Keratinocyte (primary cell): Measurements from ENCODE around the gene ADSL. TPM values are rescaled to one million over a fixed set of nuclear protein-coding genes. Genes with fewer than 3 reads are reported as not detected.

Experiments
- DNase-seq: peaks from one replicate; pipeline ENCODE4 v3.0.0-alpha.2; 2011; ENCODE audit warnings: low read depth, missing footprints, low spot score
- FAIRE-seq: peaks from 2 replicates; lab custom pipeline; 2011; peaks lifted over from hg19 to GRCh38; lab: Jason Lieb, UNC
- H2AFZ ChIP-seq: 2 replicates; pipeline ENCODE4 v1.6.0; 2012; ENCODE audit warnings: low read length, control low read depth, inconsistent platforms; ENCODE audit not compliant: control insufficient read depth
- H3K27ac ChIP-seq: 2 replicates; pipeline ENCODE4 v1.5.1; 2011; ENCODE audit warnings: low read length; ENCODE audit not compliant: control insufficient read depth, insufficient read depth
- H3K27me3 ChIP-seq: 3 replicates; pipeline ENCODE4 v1.6.0; 2011; ENCODE audit warnings: low read length; ENCODE audit not compliant: control insufficient read depth, insufficient read depth; ENCODE audit errors: extremely low read depth
- H3K36me3 ChIP-seq, 2 experiments: 2 replicates in 1 of 2; 3 replicates in 1 of 2; pipeline ENCODE4 v1.5.1; 2011; ENCODE audit warnings: low read length in 2 of 2, mild to moderate bottlenecking in 1 of 2; ENCODE audit not compliant: control insufficient read depth in 2 of 2, insufficient read depth in 2 of 2; ENCODE audit errors: extremely low read depth in 1 of 2
- H3K4me1 ChIP-seq: 3 replicates; pipeline ENCODE4 v1.5.1; 2011; ENCODE audit warnings: low read length; ENCODE audit not compliant: control insufficient read depth, insufficient read depth; ENCODE audit errors: extremely low read depth
- H3K4me2 ChIP-seq: 3 replicates; pipeline ENCODE4 v1.6.0; 2011; ENCODE audit warnings: low read depth, low read length; ENCODE audit not compliant: control insufficient read depth, insufficient read depth; ENCODE audit errors: extremely low read depth
- H3K4me3 ChIP-seq, 3 experiments: fragments of 200-600 bp in 1 of 3; sonication (generic) in 1 of 3; 2 replicates in 2 of 3; 3 replicates in 1 of 3; pipeline ENCODE4 v1.5.1; 2011 to 2016; ENCODE audit warnings: low read length in 3 of 3, mild to moderate bottlenecking in 3 of 3, control low read depth in 2 of 3, inconsistent platforms in 1 of 3, low read depth in 1 of 3, mixed read lengths in 1 of 3, mixed run types in 1 of 3, moderate library complexity in 1 of 3; ENCODE audit not compliant: control insufficient read depth in 2 of 3, insufficient read depth in 2 of 3; ENCODE audit errors: extremely low read depth in 1 of 3
- H3K79me2 ChIP-seq: 2 replicates; pipeline ENCODE4 v1.6.0; 2012; ENCODE audit warnings: low read length; ENCODE audit not compliant: control insufficient read depth, insufficient read depth
- H3K9ac ChIP-seq: 3 replicates; pipeline ENCODE4 v1.6.0; 2011; ENCODE audit warnings: low read length; ENCODE audit not compliant: control insufficient read depth, insufficient read depth; ENCODE audit errors: extremely low read depth
- H3K9me1 ChIP-seq: 3 replicates; pipeline ENCODE4 v1.6.0; 2011; ENCODE audit warnings: low read length; ENCODE audit not compliant: control insufficient read depth, insufficient read depth; ENCODE audit errors: extremely low read depth
- H3K9me3 ChIP-seq: 2 replicates; pipeline ENCODE4 v1.5.1; 2012; ENCODE audit warnings: low read depth, low read length; ENCODE audit not compliant: control insufficient read depth
- H4K20me1 ChIP-seq: 3 replicates; pipeline ENCODE4 v1.6.0; 2011; ENCODE audit warnings: low read length; ENCODE audit not compliant: control insufficient read depth, insufficient read depth; ENCODE audit errors: extremely low read depth
- CTCF ChIP-seq, 3 experiments: IDR thresholded peaks in 1 of 3; conservative IDR thresholded peaks in 1 of 3; optimal IDR thresholded peaks in 1 of 3; 2 replicates in 2 of 3; 3 replicates in 1 of 3; pipeline versions ENCODE3 to v1.5.1; 2011; ENCODE audit warnings: low read length in 3 of 3, mild to moderate bottlenecking in 3 of 3, moderate library complexity in 2 of 3, control low read depth in 1 of 3, inconsistent platforms in 1 of 3; ENCODE audit not compliant: insufficient read depth in 2 of 3; ENCODE audit errors: extremely low read depth in 1 of 3
- EZH2 ChIP-seq: IDR thresholded peaks from one replicate; pipeline ENCODE4 v1.6.1; 2012; ENCODE audit warnings: inconsistent platforms, mild to moderate bottlenecking, low read length, moderate library complexity
- dilution Hi-C: fragments of 300-500 bp; cut with MboI; formaldehyde crosslinking; loops from one replicate; pipeline ENCODE4 v1.7.0; 2020; ENCODE audit warnings: low sequenced_read_pairs; ENCODE audit not compliant: extremely low pct_ligation_motif_present
- polyA plus RNA-seq, 5 experiments: library from polyadenylated mRNA; depleted of rRNA in 3 of 5; stranded (reverse) in 3 of 5; stranded (forward) in 1 of 5; unstranded in 1 of 5; fragments of >200 nt; gene quantifications; 1 replicate in 1 of 5; 2 replicates in 3 of 5; 3 replicates in 1 of 5; pipeline versions ENCODE4 v1.2.1 to v1.2.3, GENCODE V29; 2011 to 2012; ENCODE audit warnings: missing spikeins in 2 of 5, low read depth in 1 of 5, low replicate concordance in 1 of 5

The ADSL gene
- polyA plus RNA-seq, 1 donor (not counting 4 experiments of a cell fraction or from before 2014, with no cell fraction given) = 96.1 TPM

GRCh38 chr22:40329466-40329865, 16.8 kb upstream of the ADSL start:
- dilution Hi-C loops = no loop called here
- H3K9me3 ChIP-seq = no peaks in the 10 kb centered on the region
- H3K27me3 ChIP-seq = no peaks in the 10 kb centered on the region
- no peaks in the 10 kb centered on the region for H3K79me2 ChIP-seq
- no peak overlapping the region for H3K9ac ChIP-seq
- no peak for DNase-seq
- no peak overlapping the region for H3K27ac ChIP-seq
- no peaks in the 10 kb centered on the region for H4K20me1 ChIP-seq
- H2AFZ ChIP-seq = no peak overlapping the region
- H3K4me1 ChIP-seq = no peaks in the 10 kb centered on the region
- no peaks in the 10 kb centered on the region for H3K9me1 ChIP-seq
- peaks cover 2 to 6% of the 10 kb centered on the region in 2 experiments for H3K36me3 ChIP-seq
- TF ChIP-seq CTCF (optimal IDR thresholded peaks at IDR 0.05 in 1 of 3, IDR thresholded peaks at IDR 0.05 in 1 of 3, conservative IDR thresholded peaks at IDR 0.05 in 1 of 3; ENCODE audit: extremely low read depth in 1 of 3, insufficient read depth in 2 of 3, low read length in 3 of 3) (no peak), EZH2 (no peak)
- H3K4me3 ChIP-seq = no peak overlapping the region
- no peak overlapping the region for H3K4me2 ChIP-seq
- no peak for FAIRE-seq

- dilution Hi-C loops = no loop called here
- no peak for FAIRE-seq
These were observed 16.2 kb upstream of the ADSL start for GRCh38 chr22:40330086-40330485.

More at GRCh38 chr22:40330086-40330485, 16.2 kb upstream of the ADSL start:
- H3K27ac ChIP-seq = no peak overlapping the region
- no peaks in the 10 kb centered on the region for H3K4me1 ChIP-seq
- no peaks in the 10 kb centered on the region for H3K27me3 ChIP-seq
- peaks cover 2 to 6% of the 10 kb centered on the region in 2 experiments for H3K36me3 ChIP-seq
- H2AFZ ChIP-seq = no peak overlapping the region
- H3K9me1 ChIP-seq = no peaks in the 10 kb centered on the region
- H3K9me3 ChIP-seq = no peaks in the 10 kb centered on the region
- H3K79me2 ChIP-seq = no peaks in the 10 kb centered on the region
- TF ChIP-seq EZH2 (no peak), CTCF (optimal IDR thresholded peaks at IDR 0.05 in 1 of 3, IDR thresholded peaks at IDR 0.05 in 1 of 3, conservative IDR thresholded peaks at IDR 0.05 in 1 of 3; ENCODE audit: extremely low read depth in 1 of 3, insufficient read depth in 2 of 3, low read length in 3 of 3) (no peak)
- H3K4me2 ChIP-seq = no peak overlapping the region
- no peaks in the 10 kb centered on the region for H4K20me1 ChIP-seq
- no peak overlapping the region for H3K4me3 ChIP-seq
- H3K9ac ChIP-seq = no peak overlapping the region
- DNase-seq = no peak
